GM12878 (cell line): Measurements from ENCODE around the gene FEV. TPM values are rescaled to one million over a fixed set of nuclear protein-coding genes. Genes with fewer than 3 reads are reported as not detected.

Experiments
- ATAC-seq: fragments of 200-7000 bp; cut with Tn5 transposase; 3 replicates; pipeline ENCODE4 v1.9.1; 2020; ENCODE audit warnings: mild to moderate bottlenecking, moderate library complexity
- BruUV-seq: library from RNA; stranded (reverse); fragments of 400-500 nt; replicated peaks from 2 replicates; lab custom pipeline; 2021; lab: Mats Ljungman, UMichigan
- CTCF ChIA-PET: fragments of 300-600 bp; sonication (Branson Sonifier 250); formaldehyde crosslinking; extraction: SDS; loops from one replicate; lab custom pipeline; 2021; ENCODE audit warnings: inconsistent platforms; lab: Yijun Ruan, JAX
- POLR2A ChIA-PET: fragments of 350-600 bp; formaldehyde crosslinking; extraction: SDS; loops from one replicate; lab custom pipeline; 2021; ENCODE audit warnings: inconsistent platforms; lab: Charles Lee
- RAD21 ChIA-PET: fragments of 300-600 bp; sonication (Branson Sonifier 250); formaldehyde crosslinking; loops from one replicate; lab custom pipeline; 2023; ENCODE audit warnings: antibody characterized with exemption; ENCODE audit not compliant: unreplicated experiment; lab: Charles Lee
- SMC1A ChIA-PET: fragments of 300-600 bp; sonication (Branson Sonifier 250); formaldehyde crosslinking; loops from one replicate; lab custom pipeline; 2023; ENCODE audit not compliant: unreplicated experiment, uncharacterized antibody; lab: Charles Lee
- DNase-seq: peaks from one replicate; pipeline ENCODE4 v3.0.0-alpha.2; 2011; ENCODE audit warnings: low read depth, low spot score
- FAIRE-seq: peaks from 3 replicates; lab custom pipeline; 2011; peaks lifted over from hg19 to GRCh38; lab: Jason Lieb, UNC
- H2AFZ ChIP-seq: 2 replicates; pipeline ENCODE4 v1.6.0; 2011; ENCODE audit warnings: low read depth, low read length, control low read depth; ENCODE audit not compliant: control insufficient read depth
- H3K27ac ChIP-seq: 2 replicates; pipeline ENCODE4 v1.5.1; 2011; ENCODE audit warnings: control low read depth; ENCODE audit not compliant: control insufficient read depth, insufficient read depth
- H3K27me3 ChIP-seq, 2 experiments: replicated peaks in 1 of 2; 2 replicates each; pipeline versions ENCODE4 v1.6.0 to v1.6.1; 2011; ENCODE audit warnings: low read length in 1 of 2; ENCODE audit not compliant: control insufficient read depth in 2 of 2, insufficient read depth in 2 of 2
- H3K36me3 ChIP-seq, 2 experiments: 2 replicates each; pipeline ENCODE4 v1.5.1; 2011; ENCODE audit warnings: low read length in 1 of 2; ENCODE audit not compliant: control insufficient read depth in 2 of 2, insufficient read depth in 2 of 2
- H3K4me1 ChIP-seq: 2 replicates; pipeline ENCODE4 v1.6.1; 2011; ENCODE audit warnings: mild to moderate bottlenecking, low read length, moderate library complexity, mixed read lengths; ENCODE audit not compliant: control insufficient read depth, insufficient read depth
- H3K4me2 ChIP-seq: 2 replicates; pipeline ENCODE4 v1.6.0; 2011; ENCODE audit warnings: control low read depth; ENCODE audit not compliant: control insufficient read depth, insufficient read depth
- H3K4me3 ChIP-seq: fragments of 200-600 bp; sonication (generic); 2 replicates; pipeline ENCODE4 v1.5.1; 2016
- H3K79me2 ChIP-seq: 2 replicates; pipeline ENCODE4 v1.6.0; 2011; ENCODE audit warnings: low read length; ENCODE audit not compliant: control insufficient read depth, insufficient read depth
- H3K9ac ChIP-seq: 2 replicates; pipeline ENCODE4 v1.8.0; 2011; ENCODE audit warnings: low read length, control low read depth, mixed read lengths; ENCODE audit not compliant: control insufficient read depth, insufficient read depth
- H3K9me3 ChIP-seq: replicated peaks from 3 replicates; pipeline ENCODE4 v1.5.1; 2011; ENCODE audit warnings: mild to moderate bottlenecking, low read length; ENCODE audit not compliant: control insufficient read depth, insufficient read depth
- H4K20me1 ChIP-seq: 2 replicates; pipeline ENCODE4 v1.6.0; 2011; ENCODE audit not compliant: control insufficient read depth, insufficient read depth
- BHLHE40 ChIP-seq, 2 experiments: fragments of 450-650 bp in 1 of 2; IDR thresholded peaks; 2 replicates each; pipeline ENCODE4 v1.6.1; 2011 to 2017; ENCODE audit warnings: low read depth in 2 of 2, borderline replicate concordance in 1 of 2, improper control_type of control experiment in 1 of 2, low read length in 1 of 2, mild to moderate bottlenecking in 1 of 2
- FOXK2 ChIP-seq: fragments of 450-650 bp; IDR thresholded peaks from 2 replicates; pipeline ENCODE4 v1.6.1; 2017; ENCODE audit warnings: mild to moderate bottlenecking, moderate library complexity
- JUND ChIP-seq: IDR thresholded peaks from 2 replicates; pipeline ENCODE4 v1.6.1; 2012; ENCODE audit warnings: low read depth, mild to moderate bottlenecking, low read length, improper control_type of control experiment, moderate library complexity
- NR2C1 ChIP-seq: fragments of 450-650 bp; IDR thresholded peaks from 2 replicates; pipeline ENCODE4 v1.6.1; 2017; ENCODE audit warnings: antibody characterized with exemption, mild to moderate bottlenecking, moderate library complexity
- NRF1 ChIP-seq: conservative IDR thresholded peaks from 2 replicates; pipeline ENCODE4 v1.6.1; 2011; ENCODE audit warnings: mild to moderate bottlenecking, low read depth, low read length, improper control_type of control experiment
- ZNF217 ChIP-seq: fragments of 450-650 bp; IDR thresholded peaks from 2 replicates; pipeline ENCODE4 v1.6.1; 2017; ENCODE audit warnings: antibody characterized with exemption, mild to moderate bottlenecking
- WGBS: methylation state at CpG from one replicate; pipeline ENCODE4 v1.1.6; 2016; ENCODE audit warnings: low lambda C conversion rate; ENCODE audit not compliant: insufficient replicate concordance, insufficient coverage; ENCODE audit errors: missing lambda C conversion rate; 5-methylcytosine and 5-hydroxymethylcytosine counted together
- in situ Hi-C: fragments of 300-500 bp; cut with MboI; formaldehyde crosslinking; loops from 9 replicates; pipeline ENCODE4 v1.14.3; 2018; ENCODE audit warnings: mixed read lengths
- intact Hi-C: fragments of 100-400 bp; cut with micrococcal nuclease; formaldehyde crosslinking; loops from one replicate; pipeline ENCODE4 v1.14.2; 2022; ENCODE audit not compliant: unreplicated experiment
- polyA plus RNA-seq, 11 experiments: library from polyadenylated mRNA; depleted of rRNA in 4 of 11; unstranded in 6 of 11; stranded (reverse) in 5 of 11; fragments of >200 nt; fragmentation: Nextera tagmentation in 4 of 11; fragmentation: Illumina TruSeq in 1 of 11; extraction: Ambion mirVana in 4 of 11; extraction: Trizol in 1 of 11; gene quantifications; 1 replicate in 1 of 11; 2 replicates in 10 of 11; pipeline versions ENCODE4 v1.2.1 to v1.2.3, GENCODE V29; 2011 to 2016; ENCODE audit warnings: inconsistent platforms in 2 of 11, missing spikeins in 2 of 11, low read depth in 1 of 11
- total RNA-seq, 4 experiments: library from RNA; depleted of rRNA in 3 of 4; stranded (reverse); fragments of >200 nt in 3 of 4; fragmentation: Illumina TruSeq in 1 of 4; extraction: Trizol in 1 of 4; gene quantifications; 2 replicates each; pipeline versions ENCODE4 v1.2.1 to v1.2.3, GENCODE V29; 2013 to 2021
- TF ChIP-seq, protein P1 (sequence below): IDR thresholded peaks from 2 replicates; pipeline ENCODE4 v1.6.1; 2012; ENCODE audit warnings: low read length, inconsistent platforms
- TF ChIP-seq, protein P2 (sequence below): IDR thresholded peaks from 2 replicates; pipeline ENCODE4 v1.6.1; 2011; ENCODE audit warnings: mild to moderate bottlenecking, low read depth, low read length, moderate library complexity; ENCODE audit not compliant: insufficient replicate concordance
- TF ChIP-seq, protein P3 (sequence below), 3 experiments: IDR thresholded peaks in 2 of 3; conservative IDR thresholded peaks in 1 of 3; 2 replicates each; pipeline ENCODE4 v1.5.1; 2011; ENCODE audit warnings: low read depth in 3 of 3, low read length in 3 of 3, mild to moderate bottlenecking in 3 of 3, control low read depth in 2 of 3, moderate library complexity in 2 of 3, inconsistent platforms in 1 of 3, mixed read lengths in 1 of 3; ENCODE audit not compliant: control insufficient read depth in 2 of 3, insufficient read depth in 1 of 3; ENCODE audit errors: extremely low read depth in 1 of 3
- TF ChIP-seq, protein P4 (sequence below): IDR thresholded peaks from 2 replicates; pipeline ENCODE4 v1.6.1; 2012; ENCODE audit warnings: improper control_type of control experiment, low read depth, low read length; ENCODE audit not compliant: insufficient replicate concordance

FEV gene
- total and polyA plus RNA-seq, 10 of the 15 experiments (the other 5 are each of a cell fraction or from before 2014, with no cell fraction given) = not detected

DNA sequence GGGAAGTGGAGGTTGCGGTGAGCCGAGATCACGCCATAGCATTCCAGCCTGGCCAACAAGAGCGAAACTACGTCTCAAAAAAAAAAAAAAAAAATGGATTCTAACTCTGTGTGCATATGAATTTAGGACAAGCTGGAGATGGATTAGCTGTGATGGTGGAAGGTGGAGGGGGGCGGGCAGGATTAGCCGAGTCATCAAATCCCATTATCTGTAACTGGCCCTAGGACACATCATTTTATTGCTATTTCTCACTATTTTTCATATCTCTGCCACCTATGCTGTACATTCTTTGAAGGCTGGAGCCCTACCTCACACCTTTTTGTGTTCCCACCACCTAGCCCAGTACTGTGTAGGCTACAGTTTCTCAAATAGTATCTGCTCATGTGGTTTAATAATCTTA lies 32.8 kb downstream of the FEV start:
- CTCF ChIA-PET = interaction anchor here (0.7 to 2.0 kb wide), 8 partner anchors 7 to 203 kb away, joined by 3 to 8 read pairs (median 4); no protein-coding TSS in a partner anchor
- FAIRE-seq (no peak), DNase-seq (no peak), ATAC-seq (no peak)
- no peak overlapping the region for H3K27ac ChIP-seq
- 37% methylated on average over 7 of the region's 7 CpGs for WGBS
- SMC1A ChIA-PET = interaction anchor here (0.5 to 0.8 kb wide), 2 partner anchors 76 to 149 kb away, joined by 3 read pairs; no protein-coding TSS in a partner anchor
- no peak overlapping the region for H2AFZ ChIP-seq
- no peaks in the 10 kb centered on the region for H3K4me1 ChIP-seq
- intact Hi-C loops (no loop called here), in situ Hi-C loops (no loop called here)
- no peak overlapping the region for H3K4me3 ChIP-seq
- BruUV-seq = no TSS peak
- no peaks in the 10 kb centered on the region for H3K9me3 ChIP-seq
- H3K4me2 ChIP-seq = no peak overlapping the region
- H3K9ac ChIP-seq = no peak overlapping the region
- H3K79me2 ChIP-seq = no peaks in the 10 kb centered on the region
- peaks cover 0 to 2% of the 10 kb centered on the region in 2 experiments; a peak in 2 of 4 replicates for H3K27me3 ChIP-seq
- no peaks in the 10 kb centered on the region for H3K36me3 ChIP-seq
- H4K20me1 ChIP-seq = no peaks in the 10 kb centered on the region
- POLR2A ChIA-PET = no interaction called here
- RAD21 ChIA-PET = interaction anchor here (2.0 kb wide), 1 partner anchor 75 kb away, joined by 5 read pairs; no protein-coding TSS in a partner anchor
- TF ChIP-seq, protein P1, sequence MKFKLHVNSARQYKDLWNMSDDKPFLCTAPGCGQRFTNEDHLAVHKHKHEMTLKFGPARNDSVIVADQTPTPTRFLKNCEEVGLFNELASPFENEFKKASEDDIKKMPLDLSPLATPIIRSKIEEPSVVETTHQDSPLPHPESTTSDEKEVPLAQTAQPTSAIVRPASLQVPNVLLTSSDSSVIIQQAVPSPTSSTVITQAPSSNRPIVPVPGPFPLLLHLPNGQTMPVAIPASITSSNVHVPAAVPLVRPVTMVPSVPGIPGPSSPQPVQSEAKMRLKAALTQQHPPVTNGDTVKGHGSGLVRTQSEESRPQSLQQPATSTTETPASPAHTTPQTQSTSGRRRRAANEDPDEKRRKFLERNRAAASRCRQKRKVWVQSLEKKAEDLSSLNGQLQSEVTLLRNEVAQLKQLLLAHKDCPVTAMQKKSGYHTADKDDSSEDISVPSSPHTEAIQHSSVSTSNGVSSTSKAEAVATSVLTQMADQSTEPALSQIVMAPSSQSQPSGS = no peak
- TF ChIP-seq ZNF217 = no peak
- TF ChIP-seq JUND = no peak
- no peak for TF ChIP-seq FOXK2
- TF ChIP-seq, protein P2, sequence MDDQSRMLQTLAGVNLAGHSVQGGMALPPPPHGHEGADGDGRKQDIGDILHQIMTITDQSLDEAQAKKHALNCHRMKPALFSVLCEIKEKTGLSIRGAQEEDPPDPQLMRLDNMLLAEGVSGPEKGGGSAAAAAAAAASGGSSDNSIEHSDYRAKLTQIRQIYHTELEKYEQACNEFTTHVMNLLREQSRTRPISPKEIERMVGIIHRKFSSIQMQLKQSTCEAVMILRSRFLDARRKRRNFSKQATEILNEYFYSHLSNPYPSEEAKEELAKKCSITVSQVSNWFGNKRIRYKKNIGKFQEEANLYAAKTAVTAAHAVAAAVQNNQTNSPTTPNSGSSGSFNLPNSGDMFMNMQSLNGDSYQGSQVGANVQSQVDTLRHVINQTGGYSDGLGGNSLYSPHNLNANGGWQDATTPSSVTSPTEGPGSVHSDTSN = no peak
- TF ChIP-seq, protein P3, sequence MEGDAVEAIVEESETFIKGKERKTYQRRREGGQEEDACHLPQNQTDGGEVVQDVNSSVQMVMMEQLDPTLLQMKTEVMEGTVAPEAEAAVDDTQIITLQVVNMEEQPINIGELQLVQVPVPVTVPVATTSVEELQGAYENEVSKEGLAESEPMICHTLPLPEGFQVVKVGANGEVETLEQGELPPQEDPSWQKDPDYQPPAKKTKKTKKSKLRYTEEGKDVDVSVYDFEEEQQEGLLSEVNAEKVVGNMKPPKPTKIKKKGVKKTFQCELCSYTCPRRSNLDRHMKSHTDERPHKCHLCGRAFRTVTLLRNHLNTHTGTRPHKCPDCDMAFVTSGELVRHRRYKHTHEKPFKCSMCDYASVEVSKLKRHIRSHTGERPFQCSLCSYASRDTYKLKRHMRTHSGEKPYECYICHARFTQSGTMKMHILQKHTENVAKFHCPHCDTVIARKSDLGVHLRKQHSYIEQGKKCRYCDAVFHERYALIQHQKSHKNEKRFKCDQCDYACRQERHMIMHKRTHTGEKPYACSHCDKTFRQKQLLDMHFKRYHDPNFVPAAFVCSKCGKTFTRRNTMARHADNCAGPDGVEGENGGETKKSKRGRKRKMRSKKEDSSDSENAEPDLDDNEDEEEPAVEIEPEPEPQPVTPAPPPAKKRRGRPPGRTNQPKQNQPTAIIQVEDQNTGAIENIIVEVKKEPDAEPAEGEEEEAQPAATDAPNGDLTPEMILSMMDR (IDR thresholded peaks at IDR 0.05 in 2 of 3, conservative IDR thresholded peaks at IDR 0.05 in 1 of 3; ENCODE audit: control insufficient read depth in 2 of 3, extremely low read depth in 1 of 3, insufficient read depth in 1 of 3, low read depth in 3 of 3, low read length in 3 of 3) = no peak
- TF ChIP-seq, protein P4, sequence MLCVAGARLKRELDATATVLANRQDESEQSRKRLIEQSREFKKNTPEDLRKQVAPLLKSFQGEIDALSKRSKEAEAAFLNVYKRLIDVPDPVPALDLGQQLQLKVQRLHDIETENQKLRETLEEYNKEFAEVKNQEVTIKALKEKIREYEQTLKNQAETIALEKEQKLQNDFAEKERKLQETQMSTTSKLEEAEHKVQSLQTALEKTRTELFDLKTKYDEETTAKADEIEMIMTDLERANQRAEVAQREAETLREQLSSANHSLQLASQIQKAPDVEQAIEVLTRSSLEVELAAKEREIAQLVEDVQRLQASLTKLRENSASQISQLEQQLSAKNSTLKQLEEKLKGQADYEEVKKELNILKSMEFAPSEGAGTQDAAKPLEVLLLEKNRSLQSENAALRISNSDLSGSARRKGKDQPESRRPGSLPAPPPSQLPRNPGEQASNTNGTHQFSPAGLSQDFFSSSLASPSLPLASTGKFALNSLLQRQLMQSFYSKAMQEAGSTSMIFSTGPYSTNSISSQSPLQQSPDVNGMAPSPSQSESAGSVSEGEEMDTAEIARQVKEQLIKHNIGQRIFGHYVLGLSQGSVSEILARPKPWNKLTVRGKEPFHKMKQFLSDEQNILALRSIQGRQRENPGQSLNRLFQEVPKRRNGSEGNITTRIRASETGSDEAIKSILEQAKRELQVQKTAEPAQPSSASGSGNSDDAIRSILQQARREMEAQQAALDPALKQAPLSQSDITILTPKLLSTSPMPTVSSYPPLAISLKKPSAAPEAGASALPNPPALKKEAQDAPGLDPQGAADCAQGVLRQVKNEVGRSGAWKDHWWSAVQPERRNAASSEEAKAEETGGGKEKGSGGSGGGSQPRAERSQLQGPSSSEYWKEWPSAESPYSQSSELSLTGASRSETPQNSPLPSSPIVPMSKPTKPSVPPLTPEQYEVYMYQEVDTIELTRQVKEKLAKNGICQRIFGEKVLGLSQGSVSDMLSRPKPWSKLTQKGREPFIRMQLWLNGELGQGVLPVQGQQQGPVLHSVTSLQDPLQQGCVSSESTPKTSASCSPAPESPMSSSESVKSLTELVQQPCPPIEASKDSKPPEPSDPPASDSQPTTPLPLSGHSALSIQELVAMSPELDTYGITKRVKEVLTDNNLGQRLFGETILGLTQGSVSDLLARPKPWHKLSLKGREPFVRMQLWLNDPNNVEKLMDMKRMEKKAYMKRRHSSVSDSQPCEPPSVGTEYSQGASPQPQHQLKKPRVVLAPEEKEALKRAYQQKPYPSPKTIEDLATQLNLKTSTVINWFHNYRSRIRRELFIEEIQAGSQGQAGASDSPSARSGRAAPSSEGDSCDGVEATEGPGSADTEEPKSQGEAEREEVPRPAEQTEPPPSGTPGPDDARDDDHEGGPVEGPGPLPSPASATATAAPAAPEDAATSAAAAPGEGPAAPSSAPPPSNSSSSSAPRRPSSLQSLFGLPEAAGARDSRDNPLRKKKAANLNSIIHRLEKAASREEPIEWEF = no peak
- TF ChIP-seq BHLHE40 (IDR thresholded peaks at IDR 0.05; ENCODE audit: borderline replicate concordance in 1 of 2, low read depth in 2 of 2, low read length in 1 of 2) = no peak
- TF ChIP-seq NRF1 = no peak
- TF ChIP-seq NR2C1 = no peak
